ENCODE data around the gene RAB5A.
"Not testable (repeated sequence)": the region's sequence is repeated elsewhere in the genome, so short reads cannot be mapped to it uniquely, and the experiment has no call there.

The RAB5A gene

GRCh38 chr3:19946832-19947548, at the start of gene RAB5A:
TSS of gene RAB5A (plus strand) at chr3:19947097. CDS start at chr3:19950899, 3,802 bp downstream.
- DNase-seq (ENCODE audit: low read depth): peak; percentile 96

- peak; percentile 40 for DNase-seq (ENCODE audit: low read depth)
Measured at GRCh38 chr3:19898721-19899120, 48.2 kb upstream of the RAB5A start.

- DNase-seq (ENCODE audit: low read depth): no peak
Measured at GRCh38 chr3:19899264-19899663, 47.6 kb upstream of the RAB5A start.

- not testable (repeated sequence) for DNase-seq (ENCODE audit: low read depth)
Measured at GRCh38 chr3:19899833-19900232, 47.1 kb upstream of the RAB5A start.

GRCh38 chr3:19901337-19901736, 45.6 kb upstream of the RAB5A start:
- DNase-seq (ENCODE audit: low read depth): no peak

- DNase-seq (ENCODE audit: low read depth): no peak
Measured at GRCh38 chr3:19901918-19902317, 45.0 kb upstream of the RAB5A start.

GRCh38 chr3:19903649-19904048, 43.2 kb upstream of the RAB5A start:
- no peak for DNase-seq (ENCODE audit: low read depth)

- DNase-seq (ENCODE audit: low read depth): no peak
Measured at GRCh38 chr3:19907523-19907922, 39.4 kb upstream of the RAB5A start.

GRCh38 chr3:19911452-19911851, 35.4 kb upstream of the RAB5A start:
- no peak for DNase-seq (ENCODE audit: low read depth)

GRCh38 chr3:19917167-19917566, 29.7 kb upstream of the RAB5A start:
- no peak for DNase-seq (ENCODE audit: low read depth)

- no peak for DNase-seq (ENCODE audit: low read depth)
Measured at GRCh38 chr3:19920401-19921080, 26.4 kb upstream of the RAB5A start.

GRCh38 chr3:19931180-19931692, 15.7 kb upstream of the RAB5A start:
- DNase-seq (ENCODE audit: low read depth): no peak

GRCh38 chr3:19931767-19932188, 15.1 kb upstream of the RAB5A start:
- DNase-seq (ENCODE audit: low read depth): no peak

GRCh38 chr3:19932422-19932821, 14.5 kb upstream of the RAB5A start:
- no peak for DNase-seq (ENCODE audit: low read depth)

GRCh38 chr3:19934098-19934566, 12.8 kb upstream of the RAB5A start, which contains the start of gene EFHB:
TSS of gene EFHB (minus strand) at chr3:19934217. CDS start at chr3:19934018, 199 bp downstream.
- no peak for DNase-seq (ENCODE audit: low read depth)

GRCh38 chr3:19937459-19938294, 9.2 kb upstream of the RAB5A start:
- peak; percentile 20 for DNase-seq (ENCODE audit: low read depth)

GRCh38 chr3:19938295-19938627, 8.6 kb upstream of the RAB5A start:
- DNase-seq (ENCODE audit: low read depth): no peak

- DNase-seq (ENCODE audit: low read depth): no peak
Measured at GRCh38 chr3:19940643-19941042, 6.3 kb upstream of the RAB5A start.

GRCh38 chr3:19945534-19945933, 1.4 kb upstream of the RAB5A start:
- DNase-seq (ENCODE audit: low read depth): no peak

- DNase-seq (ENCODE audit: low read depth): peak; percentile 19
Measured at GRCh38 chr3:19945969-19946831, 697 bp upstream of the RAB5A start.

GRCh38 chr3:19947549-19948225, 790 bp downstream of the RAB5A start:
- DNase-seq (ENCODE audit: low read depth): peak; percentile 38

Data from HS-27A (cell line).